Stimulated activated naive CD4-positive, alpha-beta T cell (primary cell): Measurements from ENCODE around the gene GNPNAT1.
"Not testable (repeated sequence)": the region's sequence is repeated elsewhere in the genome, so short reads cannot be mapped to it uniquely, and the experiment has no call there.

Experiments used
- DNase-seq, 6 experiments: peaks; one replicate each; lab custom pipeline; 2025; lab: John Stamatoyannopoulos, UW

GNPNAT1 gene

DNA sequence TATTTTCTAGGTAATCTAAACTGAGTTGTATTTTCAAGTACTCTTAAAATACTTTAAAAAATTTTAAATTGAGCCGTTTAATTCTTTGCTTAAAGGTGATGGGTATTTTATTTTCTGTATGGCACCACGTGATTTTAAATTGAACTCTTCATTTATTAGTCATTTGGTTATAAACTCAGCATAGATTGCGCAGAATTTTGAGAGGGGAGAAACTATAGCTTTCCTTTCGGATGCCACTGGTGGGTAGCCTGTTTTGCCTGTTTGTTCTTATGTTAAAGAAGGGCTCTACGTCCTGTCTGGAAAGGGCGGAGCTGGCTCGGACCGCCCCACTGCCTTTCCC, 61.9 kb downstream of the GNPNAT1 start:
- no peak for DNase-seq

DNA sequence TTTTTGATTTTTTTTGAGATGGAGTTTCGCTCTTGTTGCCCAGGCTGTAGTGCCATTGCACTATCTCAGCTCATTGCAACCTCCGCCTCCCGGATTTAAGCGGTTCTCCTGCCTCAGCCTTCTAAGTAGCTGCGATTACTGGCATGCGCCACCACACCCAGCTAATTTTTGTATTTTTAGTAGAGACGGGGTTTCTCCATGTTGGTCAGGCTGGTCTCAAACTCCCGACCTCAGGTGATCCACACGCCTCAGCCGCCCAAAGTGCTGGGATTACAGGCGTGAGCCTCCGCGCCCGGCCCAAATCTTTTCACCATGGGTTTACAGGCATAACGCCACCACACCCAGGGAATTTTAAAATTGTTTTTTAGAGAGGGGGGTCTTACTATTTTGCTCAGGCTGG, 62.4 kb downstream of the GNPNAT1 start:
- not testable (repeated sequence) for DNase-seq

DNA sequence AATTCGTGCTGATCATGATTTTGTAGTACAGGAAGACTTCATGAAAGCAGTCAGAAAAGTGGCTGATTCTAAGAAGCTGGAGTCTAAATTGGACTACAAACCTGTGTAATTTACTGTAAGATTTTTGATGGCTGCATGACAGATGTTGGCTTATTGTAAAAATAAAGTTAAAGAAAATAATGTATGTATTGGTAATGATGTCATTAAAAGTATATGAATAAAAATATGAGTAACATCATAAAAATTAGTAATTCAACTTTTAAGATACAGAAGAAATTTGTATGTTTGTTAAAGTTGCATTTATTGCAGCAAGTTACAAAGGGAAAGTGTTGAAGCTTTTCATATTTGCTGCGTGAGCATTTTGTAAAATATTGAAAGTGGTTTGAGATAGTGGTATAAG, 63.9 kb downstream of the GNPNAT1 start:
- not testable (repeated sequence) for DNase-seq
